Pulmonary artery endothelial cell (primary cell): ENCODE measurements around the gene SLC31A2. TPM values are rescaled to one million over a fixed set of nuclear protein-coding genes. Genes with fewer than 3 reads are reported as not detected.
A peak's percentile ranks its signal among the peaks of the same experiment; 100 is the strongest.
"Not testable (repeated sequence)": the region's sequence is repeated elsewhere in the genome, so short reads cannot be mapped to it uniquely, and the experiment has no call there.

Experiments
- DNase-seq: peaks from one replicate; pipeline ENCODE4 v3.0.0-alpha.2; 2011; ENCODE audit warnings: low read depth, low spot score
- total RNA-seq: library from RNA; depleted of rRNA; stranded (reverse); fragments of >200 nt; gene quantifications from 2 replicates; pipeline ENCODE4 v1.2.3, GENCODE V29; 2014

The SLC31A2 gene, protein sequence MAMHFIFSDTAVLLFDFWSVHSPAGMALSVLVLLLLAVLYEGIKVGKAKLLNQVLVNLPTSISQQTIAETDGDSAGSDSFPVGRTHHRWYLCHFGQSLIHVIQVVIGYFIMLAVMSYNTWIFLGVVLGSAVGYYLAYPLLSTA
- 5.2 and 6.2 TPM in 2 replicates for total RNA-seq

DNA sequence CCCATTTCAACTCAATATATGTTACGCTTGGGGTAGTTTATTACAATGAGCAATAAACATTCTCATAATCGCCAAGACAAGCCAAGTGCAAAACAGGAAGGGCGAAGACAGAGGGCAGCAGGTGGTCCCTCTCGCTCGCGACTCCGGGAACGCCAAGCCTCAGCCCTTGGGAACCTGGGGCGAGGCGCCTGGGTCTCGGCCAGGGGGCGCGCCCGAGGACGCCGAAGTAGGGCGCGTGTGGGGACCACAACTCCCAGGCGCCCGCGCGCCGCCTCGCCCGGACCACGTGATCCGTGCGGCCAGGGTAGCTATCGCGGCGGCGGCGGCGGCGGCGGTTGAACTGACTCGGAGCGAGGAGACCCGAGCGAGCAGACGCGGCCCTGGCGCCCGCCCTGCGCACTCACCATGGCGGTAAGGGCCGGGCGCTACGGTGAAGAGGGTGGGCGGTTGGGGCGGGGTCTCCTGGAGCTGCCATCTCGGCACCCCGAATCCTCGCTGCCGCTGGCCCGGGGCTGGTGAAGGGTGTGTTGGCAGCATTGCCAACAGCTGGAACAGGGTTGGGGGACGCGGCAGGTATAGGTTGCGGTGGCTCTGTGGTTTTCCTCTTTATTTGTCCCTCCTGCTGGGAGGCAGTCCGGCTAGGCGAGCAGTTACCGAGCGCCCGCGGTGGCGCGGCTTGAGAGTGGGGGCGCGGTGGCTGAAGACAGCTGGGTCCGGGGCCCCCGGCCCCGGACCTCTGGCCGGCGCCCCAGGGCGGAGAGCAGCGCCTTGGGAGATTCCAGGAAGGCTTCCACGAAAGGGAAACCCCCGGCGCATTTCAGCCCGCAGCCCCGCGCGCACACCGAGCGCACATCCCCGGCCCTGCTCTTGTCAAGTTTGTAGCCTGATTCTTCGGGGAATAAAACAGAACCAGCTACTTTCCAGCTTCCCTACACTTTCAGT is at the start of gene SLC31A2:
SLC31A2 (plus strand) TSS at position 338 of the 942 bp plus-strand sequence; CDS start at position 406, 68 bp downstream.
- peak; percentile 44 for DNase-seq

GRCh38 chr9:113105345-113105744 is 45.5 kb upstream of the SLC31A2 start:
- not testable (repeated sequence) for DNase-seq

GRCh38 chr9:113111065-113111951 is 39.5 kb upstream of the SLC31A2 start:
- not testable (repeated sequence) for DNase-seq

GRCh38 chr9:113112706-113113510 is 37.9 kb upstream of the SLC31A2 start:
- not testable (repeated sequence) for DNase-seq

DNA sequence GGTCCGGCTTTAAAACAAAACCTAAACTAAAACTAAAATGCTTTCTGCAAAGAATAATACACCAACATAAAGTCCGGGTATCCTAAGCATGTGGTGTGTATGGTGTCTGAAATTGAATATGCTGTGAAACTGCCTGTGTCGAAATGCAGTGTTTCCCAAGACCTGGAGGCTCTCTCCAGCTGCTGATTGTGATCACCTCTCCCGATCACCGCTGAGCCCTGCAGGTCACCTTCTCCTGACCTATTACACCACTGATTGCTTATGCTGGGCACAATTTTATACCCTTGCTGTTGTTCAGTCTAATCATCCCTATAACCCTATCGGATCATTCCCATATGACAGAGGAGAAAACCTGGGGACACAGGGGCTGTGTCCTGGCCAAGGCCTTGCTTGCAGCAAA is 32.0 kb upstream of the SLC31A2 start:
- not testable (repeated sequence) for DNase-seq

DNA sequence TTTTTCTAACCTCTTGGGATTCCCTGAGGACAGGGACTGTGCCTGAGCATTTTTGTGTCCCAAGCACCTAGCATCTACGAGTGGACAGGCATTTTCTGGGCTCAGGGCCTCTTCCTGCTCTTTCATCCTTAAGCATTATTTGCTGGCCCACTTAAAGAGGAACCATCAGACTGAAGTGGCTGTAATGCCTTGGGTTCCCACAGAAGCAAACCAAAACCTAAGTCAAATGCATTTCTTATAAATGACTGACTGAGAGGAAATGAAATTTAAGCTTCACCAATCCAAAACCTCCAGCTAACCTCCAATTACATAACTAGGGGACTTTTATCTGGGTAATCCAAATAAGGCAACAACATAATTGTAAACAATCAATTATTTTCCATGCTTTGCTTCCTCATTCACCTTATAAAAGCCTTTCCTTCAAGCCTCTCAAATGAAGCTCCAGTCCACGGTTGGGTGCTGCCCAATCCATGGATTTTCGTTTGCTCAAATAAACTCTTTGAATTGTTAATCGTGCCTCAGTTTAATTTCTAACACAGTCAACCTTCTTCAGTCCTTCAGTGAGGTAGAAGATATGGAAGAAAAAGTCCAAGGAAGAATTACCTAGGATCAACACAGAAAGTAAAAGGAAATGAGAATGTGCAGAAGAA is 25.3 kb upstream of the SLC31A2 start:
- DNase-seq: no peak

- no peak for DNase-seq
Observed at GRCh38 chr9:113129466-113129865, 21.3 kb upstream of the SLC31A2 start.

DNA sequence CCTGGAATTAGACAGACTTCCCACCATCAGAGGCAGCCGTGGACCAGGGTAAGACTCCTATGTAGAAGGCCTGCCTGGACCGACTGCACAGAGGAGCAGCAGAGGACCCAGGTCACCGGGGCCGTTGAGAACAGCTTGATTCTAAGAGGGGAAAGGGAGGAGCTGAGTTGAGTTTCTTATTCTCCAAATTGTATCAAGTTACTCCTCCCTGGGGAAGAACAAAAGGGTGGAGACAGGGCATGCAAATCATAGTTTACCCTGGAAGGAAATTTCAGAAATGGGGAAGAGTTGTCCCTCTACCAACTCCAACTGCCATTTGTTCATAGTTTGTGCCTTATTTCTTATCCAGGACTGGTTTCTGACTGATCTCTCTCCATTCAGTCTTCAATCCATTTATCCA is 20.9 kb upstream of the SLC31A2 start:
- no peak for DNase-seq

DNA sequence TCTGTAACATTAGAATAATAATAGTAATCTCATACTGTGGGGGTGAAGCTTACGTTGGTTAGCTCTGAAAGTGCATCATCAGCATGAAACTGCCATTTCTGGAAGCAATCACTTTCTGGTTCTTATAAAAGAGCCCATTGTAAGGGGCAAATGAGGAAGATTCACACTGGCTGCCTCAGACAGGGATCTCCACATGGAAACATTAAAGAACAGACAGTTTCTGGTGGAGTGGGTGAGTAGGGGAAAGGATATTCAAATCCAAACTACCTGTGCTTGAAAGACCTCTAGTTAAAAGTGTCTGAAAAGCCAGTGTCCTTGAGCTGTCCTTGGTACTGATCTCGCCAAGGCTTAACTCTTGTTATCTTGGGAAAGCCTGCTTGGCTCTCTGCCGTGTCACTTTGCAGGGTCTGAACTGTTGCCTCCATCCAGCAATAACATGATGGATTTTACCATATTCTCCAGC is 19.1 kb upstream of the SLC31A2 start:
- DNase-seq: no peak

DNA sequence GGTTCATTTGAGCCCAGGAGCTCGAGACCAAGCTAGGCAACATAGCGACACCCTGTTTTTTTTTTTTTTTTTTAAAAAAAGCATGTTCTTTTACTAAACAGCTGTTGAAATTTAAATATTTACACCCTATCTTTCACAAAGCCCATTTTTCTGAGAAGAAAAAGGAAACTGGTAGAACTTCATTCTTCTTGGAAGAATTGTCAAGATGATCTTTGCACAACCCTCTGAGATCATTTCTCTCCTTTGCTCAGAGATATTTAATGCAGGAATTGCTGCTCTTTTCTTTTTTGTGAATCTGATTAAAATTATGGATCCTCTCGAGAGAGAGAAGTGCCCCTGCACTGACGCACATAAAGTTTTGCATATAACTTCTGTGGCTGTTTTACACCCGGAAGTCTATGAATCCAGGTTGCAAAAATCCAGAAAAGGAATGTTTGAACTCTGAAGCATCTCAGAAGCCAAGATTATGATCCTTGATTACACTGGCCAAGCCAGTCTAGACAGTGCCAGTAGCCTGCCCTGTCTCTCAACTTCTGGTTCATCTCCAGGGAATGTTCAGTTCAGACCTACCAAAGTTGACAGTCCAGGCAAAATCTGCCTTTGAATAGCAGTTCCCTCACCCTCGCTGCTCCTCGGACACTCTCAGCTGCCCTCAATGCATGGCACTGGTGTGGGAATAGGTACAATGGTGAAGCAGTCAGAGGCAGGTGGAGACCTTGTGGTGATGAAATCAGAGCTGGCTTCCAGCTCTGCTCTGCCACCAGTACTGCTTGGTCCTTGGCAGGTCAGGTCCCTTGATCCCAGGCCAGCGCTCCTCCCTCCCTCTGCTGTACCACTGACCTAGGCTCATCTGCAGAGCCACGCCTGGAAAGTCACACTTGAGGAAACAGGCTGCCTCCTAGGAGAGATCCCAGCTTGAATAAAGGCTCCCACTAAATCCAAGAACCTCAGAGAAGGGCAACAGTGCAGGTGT is 13.3 kb upstream of the SLC31A2 start:
- DNase-seq: no peak

GRCh38 chr9:113138760-113139159 is 12.0 kb upstream of the SLC31A2 start:
- no peak for DNase-seq

- no peak for DNase-seq
Observed at GRCh38 chr9:113139225-113139829, 11.5 kb upstream of the SLC31A2 start.

DNA sequence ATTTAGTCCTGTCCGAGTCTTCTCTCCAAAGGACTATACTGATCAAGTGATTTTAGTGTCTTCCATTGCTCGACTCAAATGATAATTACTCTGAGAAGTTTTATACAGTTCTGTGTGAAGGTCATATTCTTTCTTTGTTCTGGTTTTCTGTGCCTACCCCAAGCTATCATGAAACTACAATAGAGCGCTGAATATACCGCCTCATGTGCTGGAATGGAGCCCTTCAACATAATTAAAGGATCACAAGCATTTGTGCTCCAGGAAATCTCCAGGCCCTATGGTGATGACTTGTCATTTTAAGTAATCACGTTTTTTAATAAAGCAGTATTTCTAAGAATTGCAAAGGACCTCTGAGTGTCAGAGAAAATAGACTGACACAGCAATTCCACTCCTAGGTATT is 10.9 kb upstream of the SLC31A2 start:
- DNase-seq: no peak

DNA sequence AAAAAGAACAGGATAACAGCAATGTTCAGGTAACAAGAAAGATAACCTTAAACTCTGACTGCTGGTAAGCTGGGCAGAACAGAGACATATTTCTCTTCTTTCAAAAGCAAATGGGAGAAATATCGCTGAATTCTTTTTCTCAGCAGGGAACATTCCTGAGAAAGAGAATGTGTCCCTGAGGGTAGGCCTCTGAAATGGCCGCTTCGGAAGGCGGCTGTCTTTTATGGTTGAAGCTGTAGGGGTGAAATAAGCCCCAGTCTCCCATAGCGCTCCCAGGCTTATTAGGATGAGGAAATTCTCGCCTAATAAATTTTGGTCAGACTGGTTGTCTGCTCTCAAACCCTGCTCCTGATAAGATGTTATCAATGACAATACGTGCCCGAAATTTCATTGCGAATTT is 9.9 kb upstream of the SLC31A2 start:
- DNase-seq: not testable (repeated sequence)

- DNase-seq: no peak
Observed at GRCh38 chr9:113143432-113144227, 7.2 kb upstream of the SLC31A2 start.

DNA sequence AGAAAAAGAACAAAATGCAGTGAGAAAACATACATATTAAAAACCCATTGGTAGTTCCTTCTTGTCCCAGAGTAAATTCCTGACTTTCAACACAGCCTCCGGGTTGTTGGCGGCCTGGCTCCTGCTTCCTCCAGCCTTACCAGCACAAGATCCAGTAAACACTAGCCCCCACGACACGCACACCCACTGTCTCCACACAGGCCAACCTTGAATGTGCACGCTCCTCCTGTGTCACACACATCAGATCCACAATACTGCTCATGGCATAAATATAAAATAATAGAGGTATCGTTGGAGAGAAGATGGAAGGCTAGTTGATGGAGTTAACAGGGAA is 2.5 kb upstream of the SLC31A2 start:
- no peak for DNase-seq

- DNase-seq: no peak
Observed at GRCh38 chr9:113148781-113149510, 1.9 kb upstream of the SLC31A2 start.
